ENCODE data around the gene VOPP1.

DNA sequence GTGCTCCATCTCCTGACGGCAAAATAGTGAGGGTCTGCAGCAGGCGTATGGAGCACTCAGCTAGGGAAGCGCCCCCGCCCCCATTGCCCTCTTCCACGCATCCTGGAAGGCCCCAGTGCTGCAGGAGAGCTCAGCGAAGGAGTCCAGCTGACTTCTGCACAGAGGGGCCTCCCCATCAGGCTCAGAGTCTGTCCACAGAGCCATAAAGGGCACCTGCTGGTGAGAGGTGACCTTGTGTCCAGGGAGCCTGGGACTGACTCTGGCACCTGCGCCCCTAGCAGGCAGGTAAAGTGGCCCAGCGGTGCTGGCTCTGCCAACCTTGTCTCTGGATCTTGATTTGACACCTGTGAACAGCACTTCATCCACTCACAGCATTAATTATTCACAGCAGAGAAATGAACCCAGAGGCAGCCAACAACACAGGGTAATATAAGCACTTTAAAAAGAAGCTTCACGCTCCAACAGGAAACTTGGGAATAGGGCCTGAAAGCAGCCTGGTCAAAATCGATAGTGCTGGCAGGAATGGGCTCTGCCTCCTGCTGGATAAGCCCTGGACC, 59.6 kb downstream of the VOPP1 start:
- TF ChIP-seq, protein P1, sequence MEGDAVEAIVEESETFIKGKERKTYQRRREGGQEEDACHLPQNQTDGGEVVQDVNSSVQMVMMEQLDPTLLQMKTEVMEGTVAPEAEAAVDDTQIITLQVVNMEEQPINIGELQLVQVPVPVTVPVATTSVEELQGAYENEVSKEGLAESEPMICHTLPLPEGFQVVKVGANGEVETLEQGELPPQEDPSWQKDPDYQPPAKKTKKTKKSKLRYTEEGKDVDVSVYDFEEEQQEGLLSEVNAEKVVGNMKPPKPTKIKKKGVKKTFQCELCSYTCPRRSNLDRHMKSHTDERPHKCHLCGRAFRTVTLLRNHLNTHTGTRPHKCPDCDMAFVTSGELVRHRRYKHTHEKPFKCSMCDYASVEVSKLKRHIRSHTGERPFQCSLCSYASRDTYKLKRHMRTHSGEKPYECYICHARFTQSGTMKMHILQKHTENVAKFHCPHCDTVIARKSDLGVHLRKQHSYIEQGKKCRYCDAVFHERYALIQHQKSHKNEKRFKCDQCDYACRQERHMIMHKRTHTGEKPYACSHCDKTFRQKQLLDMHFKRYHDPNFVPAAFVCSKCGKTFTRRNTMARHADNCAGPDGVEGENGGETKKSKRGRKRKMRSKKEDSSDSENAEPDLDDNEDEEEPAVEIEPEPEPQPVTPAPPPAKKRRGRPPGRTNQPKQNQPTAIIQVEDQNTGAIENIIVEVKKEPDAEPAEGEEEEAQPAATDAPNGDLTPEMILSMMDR (IDR thresholded peaks at IDR 0.05; ENCODE audit: low read depth, low read length, poor library complexity, severe bottlenecking): no peak
- no peak for TF ChIP-seq EZH2phosphoT487 (IDR thresholded peaks at IDR 0.05; ENCODE audit: borderline replicate concordance, low read length)

All from DOHH2 (cell line).